GM12892 (cell line): ENCODE measurements around the gene NSF.
"Not testable (repeated sequence)": the region's sequence is repeated elsewhere in the genome, so short reads cannot be mapped to it uniquely, and the experiment has no call there.

Source experiments
- POLR2A ChIP-seq: IDR thresholded peaks from 2 replicates; pipeline ENCODE4 v1.6.1; 2011; ENCODE audit warnings: low read depth, low read length, control low read depth
- POLR2AphosphoS5 ChIP-seq: IDR thresholded peaks from 2 replicates; pipeline ENCODE4 v1.6.1; 2011; ENCODE audit warnings: low read depth, low read length, control low read depth

GRCh38 chr17:46793023-46793422 lies 202.6 kb downstream of the NSF start:
- not testable (repeated sequence) for TF ChIP-seq POLR2A, POLR2AphosphoS5
